Posterior vena cava (tissue), 2 donors: ENCODE measurements around the gene ABCC11. TPM values are rescaled to one million over a fixed set of nuclear protein-coding genes. Genes with fewer than 3 reads are reported as not detected.

Experiments used
- DNase-seq: peaks from one replicate; pipeline ENCODE4 v3.0.0-alpha.2; 2020; ENCODE audit warnings: low spot score
- intact Hi-C, 2 donors: fragments of 100-400 bp; cut with DNase I; formaldehyde crosslinking; loops; one replicate each; pipeline versions ENCODE4 v1.14.1 to v1.14.2; 2022 to 2023
- total RNA-seq, 2 donors: library from RNA; stranded (reverse); fragmentation: NEBNext Ultra II Directional; extraction: Animal tissue kit (Norgen Biotek cat#: 25700); gene quantifications; one replicate each; pipeline ENCODE4 v1.2.1, GENCODE V29; 2021
- donor health status: DM: yes; HTN: yes; CAD: no.
- donor health status: DM: yes; HTN: yes; CAD: no.

The ABCC11 gene
- total RNA-seq, 2 donors from 2014 or later: not detected

- intact Hi-C loops: no loop called here
- peak; percentile 57 for DNase-seq
These were observed 103.4 kb downstream of the ABCC11 start for GRCh38 chr16:48143812-48144368.

DNA sequence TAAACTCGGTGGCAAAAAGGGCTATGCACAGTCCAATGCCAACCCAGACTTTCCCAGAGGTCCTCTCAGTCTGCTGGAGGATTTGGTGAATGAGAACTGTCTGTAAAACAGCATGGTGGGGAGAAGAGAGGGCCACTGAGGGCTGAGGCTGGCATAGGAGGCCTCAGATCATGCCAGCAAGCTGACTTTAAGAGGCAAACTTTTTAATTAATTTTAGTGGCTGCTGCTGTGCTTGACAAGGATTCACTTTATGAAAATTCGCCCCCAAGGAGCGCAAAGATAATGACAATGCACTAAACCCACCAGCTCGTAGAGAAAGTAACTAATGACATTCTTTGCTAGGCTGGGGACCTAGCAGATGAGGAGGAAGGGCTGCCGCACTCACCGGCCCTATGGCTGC lies 106.5 kb downstream of the ABCC11 start:
- intact Hi-C loops: no loop called here
- DNase-seq: no peak

DNA sequence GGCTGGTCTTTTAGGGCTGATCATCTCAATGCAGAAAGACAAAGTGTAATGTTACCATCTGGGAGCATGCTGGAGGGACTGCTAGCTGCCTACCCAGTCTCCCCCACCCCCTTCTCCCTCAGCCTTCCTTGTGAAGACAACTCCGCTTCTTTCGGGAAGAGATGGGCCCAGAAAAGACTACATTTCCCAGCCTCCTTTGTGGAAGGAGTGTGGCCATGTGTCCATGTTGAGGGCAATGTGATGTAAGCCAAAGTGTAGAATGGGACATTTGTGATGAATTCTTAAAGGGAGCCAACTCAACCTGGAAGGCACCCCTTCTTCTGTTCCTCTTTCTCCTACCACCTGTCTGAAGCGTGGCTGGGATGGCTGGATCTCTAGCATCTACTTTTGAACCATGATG lies 107.8 kb downstream of the ABCC11 start:
- DNase-seq: peak; percentile 54
- intact Hi-C loops: no loop called here

GRCh38 chr16:48138543-48138942 lies 108.8 kb downstream of the ABCC11 start:
- intact Hi-C loops: no loop called here
- DNase-seq: peak; percentile 26

- intact Hi-C loops: no loop called here
- DNase-seq: no peak
These were observed 109.5 kb downstream of the ABCC11 start for GRCh38 chr16:48137822-48138221.

DNA sequence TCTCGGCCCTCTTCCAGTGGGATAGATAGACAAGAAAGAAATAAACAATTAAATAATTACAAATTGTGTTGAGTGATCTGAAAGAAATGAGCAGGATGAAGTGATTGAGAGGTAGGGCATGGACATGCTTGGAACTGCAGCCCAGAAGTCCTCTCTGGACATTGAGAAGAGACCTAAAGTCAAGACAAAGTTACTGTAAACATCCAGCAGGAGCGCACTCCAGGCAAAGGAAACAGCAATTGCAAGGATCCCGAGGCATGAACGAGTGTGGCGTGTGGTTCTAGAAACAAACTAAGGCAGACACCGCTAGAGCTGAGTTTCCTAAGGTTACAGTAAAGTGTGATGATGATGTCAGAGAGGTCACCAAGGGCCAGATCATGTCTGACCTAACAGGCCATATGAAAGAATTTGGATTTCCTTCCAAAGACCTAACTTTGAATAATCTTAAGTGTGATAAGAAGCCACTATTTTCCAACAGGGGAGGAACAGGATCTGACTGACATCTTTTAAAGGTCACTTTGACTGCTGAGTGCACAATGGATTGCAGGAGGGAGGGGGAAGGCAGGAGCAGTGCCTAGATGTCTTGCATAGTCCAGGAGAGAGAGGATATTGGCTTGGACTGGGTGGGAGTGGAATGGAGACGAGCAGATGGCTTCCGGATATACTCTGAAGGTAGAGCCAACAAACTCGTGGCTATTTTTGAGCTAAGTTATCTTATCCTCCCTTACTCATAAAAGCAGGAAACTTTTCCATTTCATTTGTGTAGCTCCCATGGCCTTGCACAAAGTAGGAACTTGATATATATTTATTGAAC lies 110.6 kb downstream of the ABCC11 start:
- DNase-seq: peak; percentile 24
- intact Hi-C loops: no loop called here

DNA sequence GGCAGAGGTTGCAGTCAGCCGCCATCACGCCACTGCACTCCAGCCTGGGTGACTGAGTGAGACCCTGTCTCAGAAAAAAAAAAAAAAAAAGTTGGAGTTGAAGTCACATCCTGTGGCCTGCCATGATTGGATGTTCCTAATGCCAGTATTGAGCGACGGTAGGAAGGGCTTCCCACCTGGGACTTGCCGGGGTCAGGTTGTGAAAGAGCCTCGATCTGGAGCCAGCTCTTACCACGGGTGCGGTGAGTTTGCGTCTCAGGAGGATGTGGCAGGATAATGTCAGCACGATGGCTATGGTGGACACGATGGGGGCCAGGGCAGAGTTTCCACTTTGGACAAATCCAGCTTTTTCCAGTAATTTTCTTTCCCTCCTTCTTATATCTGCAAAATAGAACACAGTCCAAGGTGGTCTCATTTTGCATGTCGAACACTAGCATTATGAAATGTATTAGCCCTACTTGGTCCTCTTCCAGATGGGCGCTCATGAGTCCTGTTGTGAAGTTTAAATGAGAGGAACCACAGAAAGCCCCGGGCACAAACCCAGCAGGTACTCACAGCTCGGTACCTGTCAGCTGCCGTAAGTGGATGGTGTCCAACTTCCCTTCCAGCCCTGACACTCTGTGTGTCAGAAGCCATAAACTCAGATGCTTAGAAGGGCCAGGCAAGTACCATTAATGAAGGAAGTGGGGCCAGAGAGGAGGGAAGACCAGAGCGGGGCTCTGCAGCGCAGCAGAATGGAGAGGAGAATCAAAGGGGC lies 113.7 kb downstream of the ABCC11 start:
- intact Hi-C loops: no loop called here
- peak; percentile 44 for DNase-seq

DNA sequence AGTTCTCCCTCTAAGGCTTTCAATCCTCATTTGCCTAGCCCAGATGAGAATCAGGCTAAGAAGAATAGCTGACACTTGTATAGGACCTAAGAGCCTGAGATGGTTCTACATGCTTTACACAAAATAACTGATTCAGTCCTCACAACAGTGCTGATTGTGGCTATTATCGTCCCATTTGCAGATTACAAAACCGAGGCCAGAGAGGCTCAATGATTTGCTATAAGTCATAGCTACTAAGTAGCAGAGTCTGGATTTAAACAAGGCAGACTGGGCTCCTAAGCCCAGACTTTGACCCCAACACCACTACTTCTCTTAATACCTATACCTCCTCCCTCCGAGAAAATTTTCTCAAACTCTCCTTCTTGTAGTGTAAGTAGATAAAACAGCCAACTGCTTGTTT lies 114.6 kb downstream of the ABCC11 start:
- no peak for DNase-seq
- intact Hi-C loops: no loop called here

- peak; percentile 32 for DNase-seq
- intact Hi-C loops: no loop called here
These were observed 116.0 kb downstream of the ABCC11 start for GRCh38 chr16:48131201-48131935.

DNA sequence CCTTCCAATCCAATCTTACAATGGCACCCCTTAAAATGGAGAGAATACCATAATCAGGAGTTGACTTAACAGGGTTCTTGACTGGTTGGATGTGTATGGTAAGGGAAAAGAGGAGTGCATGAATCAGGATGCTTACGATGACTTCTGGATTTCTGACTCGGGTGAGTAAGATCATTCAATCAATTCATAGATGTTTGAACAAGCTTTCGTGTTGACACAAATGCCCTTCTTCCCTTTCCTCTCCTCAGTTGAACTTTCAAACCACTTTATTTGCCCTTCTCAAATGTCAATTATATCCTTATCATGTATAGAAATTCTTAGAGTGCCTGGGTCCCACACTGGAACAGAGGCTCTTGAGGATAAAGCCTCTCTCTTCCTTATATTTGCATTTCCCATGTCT lies 117.4 kb downstream of the ABCC11 start:
- no peak for DNase-seq

GRCh38 chr16:48128769-48129168 lies 118.6 kb downstream of the ABCC11 start:
- intact Hi-C loops: no loop called here
- peak; percentile 19 for DNase-seq

More for the DNA sequence above, 117.4 kb downstream of the ABCC11 start:
- intact Hi-C loops: no loop called here

GRCh38 chr16:48126801-48127644 lies 120.3 kb downstream of the ABCC11 start:
- peak; percentile 68 for DNase-seq
- intact Hi-C loops: no loop called here

DNA sequence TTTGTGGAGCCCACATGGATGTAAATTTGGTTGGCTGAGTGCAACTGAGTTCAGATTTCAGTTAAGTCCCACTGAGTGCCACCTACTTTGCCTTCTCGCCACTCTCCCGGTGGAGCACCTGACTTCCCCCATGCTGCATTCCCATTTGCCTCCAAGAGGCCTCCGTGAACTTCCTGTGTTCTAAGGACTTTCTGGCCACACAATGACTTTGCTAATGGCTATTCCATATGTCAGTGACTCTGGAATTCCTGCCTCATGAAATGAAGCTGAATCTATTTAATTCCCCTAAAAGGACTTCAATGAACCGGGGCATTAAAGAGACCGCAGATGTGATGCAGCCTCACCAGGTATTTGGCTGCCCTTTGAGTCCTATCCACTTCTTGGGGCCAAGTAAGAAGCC lies 121.5 kb downstream of the ABCC11 start:
- intact Hi-C loops: no loop called here
- peak; percentile 1 for DNase-seq

DNA sequence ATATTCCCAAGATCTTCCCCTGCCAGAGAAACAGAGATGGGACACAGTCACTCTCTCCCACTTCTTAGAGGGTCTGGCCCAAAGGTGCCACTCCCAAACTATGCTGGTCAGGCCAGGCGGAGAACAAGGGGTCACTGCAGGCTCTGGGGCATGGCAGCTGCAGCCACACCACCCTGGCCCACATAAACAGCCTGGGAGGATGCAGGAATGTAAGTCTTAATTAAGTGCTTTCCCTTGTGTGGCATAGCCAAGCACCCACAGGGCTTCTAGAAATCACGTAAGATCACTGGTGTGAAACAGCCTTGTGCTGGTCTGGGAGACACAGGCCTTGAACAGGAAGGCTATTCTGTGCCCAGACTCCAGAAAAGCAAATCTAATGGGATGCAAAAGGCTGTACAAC lies 123.1 kb downstream of the ABCC11 start:
- no peak for DNase-seq
- intact Hi-C loops: no loop called here

- intact Hi-C loops: no loop called here
- DNase-seq: no peak
These were observed 124.1 kb downstream of the ABCC11 start for GRCh38 chr16:48123104-48123788.

DNA sequence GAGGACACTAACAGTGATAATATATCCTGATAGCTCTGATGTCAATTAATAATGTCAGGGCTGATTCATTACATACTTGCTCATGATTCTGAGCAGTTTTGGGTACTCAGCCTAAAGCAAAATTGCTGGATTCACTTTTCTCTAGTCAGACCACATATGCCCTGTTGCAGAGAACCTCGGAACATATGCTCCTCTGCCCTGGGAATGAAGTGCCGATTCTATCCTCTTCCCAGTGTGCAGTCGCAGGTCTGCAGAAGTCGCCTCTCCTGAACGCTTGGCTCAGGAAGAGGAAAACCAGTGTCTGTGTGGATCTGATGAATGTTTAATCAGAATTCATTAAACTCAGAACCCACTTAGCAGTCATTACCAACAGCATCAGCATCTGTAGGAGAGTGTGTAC lies 126.1 kb downstream of the ABCC11 start:
- intact Hi-C loops: no loop called here
- no peak for DNase-seq

DNA sequence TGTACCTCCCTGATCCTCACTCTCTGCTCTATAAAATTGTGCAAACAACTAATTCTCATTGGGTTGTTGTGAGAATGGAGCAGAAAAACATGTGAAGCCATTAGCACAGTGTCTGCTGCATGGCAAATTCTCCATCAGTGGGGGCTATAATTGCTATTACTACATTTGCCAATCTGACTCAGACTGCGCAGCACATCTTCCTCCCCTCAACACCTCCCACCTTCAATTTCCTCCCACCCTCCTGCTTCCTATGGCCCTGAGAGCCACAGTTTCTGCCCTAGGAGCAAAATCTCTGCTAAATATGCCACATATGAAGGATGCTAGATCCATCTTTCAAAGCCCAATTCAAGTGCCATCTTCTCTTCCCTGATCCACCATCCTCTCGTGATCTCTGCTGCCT lies 128.5 kb downstream of the ABCC11 start:
- intact Hi-C loops: no loop called here
- no peak for DNase-seq
